Activated CD8-positive, alpha-beta memory T cell treated with anti-CD3 and anti-CD28 coated beads, Interleukin-2, amount 10 ng/mL, durations not matched to agents 7 days and 5 days (primary cell): Measurements from ENCODE around the gene USP37. TPM values are rescaled to one million over a fixed set of nuclear protein-coding genes. Genes with fewer than 3 reads are reported as not detected.
"Not testable (repeated sequence)": the region's sequence is repeated elsewhere in the genome, so short reads cannot be mapped to it uniquely, and the experiment has no call there.

Experiments
- ATAC-seq: fragments of 150-1000 bp; cut with Tn5 transposase; one replicate; pipeline ENCODE4 v1.10.0; 2021; ENCODE audit warnings: moderate library complexity
- CTCF ChIA-PET: fragments of 350-600 bp; sonication (Branson Sonifier 250); formaldehyde crosslinking; loops from one replicate; lab custom pipeline; 2021; ENCODE audit warnings: antibody characterized with exemption; lab: Charles Lee
- DNase-seq: peaks from one replicate; pipeline ENCODE4 v3.0.0-alpha.2; 2020
- H3K27ac Mint-ChIP-seq: one replicate; pipeline ENCODE4 v1.8.0; 2021; ENCODE audit warnings: mild to moderate bottlenecking, mixed read lengths
- H3K27me3 Mint-ChIP-seq: one replicate; pipeline ENCODE4 v1.8.0; 2021; ENCODE audit warnings: mixed read lengths
- H3K36me3 Mint-ChIP-seq: one replicate; pipeline ENCODE4 v1.8.0; 2021; ENCODE audit warnings: mild to moderate bottlenecking, mixed read lengths
- H3K4me1 Mint-ChIP-seq: one replicate; pipeline ENCODE4 v1.8.0; 2021; ENCODE audit warnings: mixed read lengths
- H3K4me3 Mint-ChIP-seq: one replicate; pipeline ENCODE4 v1.8.0; 2021; ENCODE audit warnings: mild to moderate bottlenecking, moderate library complexity, mixed read lengths
- H3K9me3 Mint-ChIP-seq: one replicate; pipeline ENCODE4 v1.8.0; 2022; ENCODE audit warnings: low read depth, mixed read lengths
- total RNA-seq, 2 experiments: library from RNA; stranded (reverse); gene quantifications; one replicate each; pipeline ENCODE4 v1.2.3, GENCODE V29; 2021

Gene USP37
- total RNA-seq, 2 experiments from 2014 or later: 33.7 to 37.6 TPM

DNA sequence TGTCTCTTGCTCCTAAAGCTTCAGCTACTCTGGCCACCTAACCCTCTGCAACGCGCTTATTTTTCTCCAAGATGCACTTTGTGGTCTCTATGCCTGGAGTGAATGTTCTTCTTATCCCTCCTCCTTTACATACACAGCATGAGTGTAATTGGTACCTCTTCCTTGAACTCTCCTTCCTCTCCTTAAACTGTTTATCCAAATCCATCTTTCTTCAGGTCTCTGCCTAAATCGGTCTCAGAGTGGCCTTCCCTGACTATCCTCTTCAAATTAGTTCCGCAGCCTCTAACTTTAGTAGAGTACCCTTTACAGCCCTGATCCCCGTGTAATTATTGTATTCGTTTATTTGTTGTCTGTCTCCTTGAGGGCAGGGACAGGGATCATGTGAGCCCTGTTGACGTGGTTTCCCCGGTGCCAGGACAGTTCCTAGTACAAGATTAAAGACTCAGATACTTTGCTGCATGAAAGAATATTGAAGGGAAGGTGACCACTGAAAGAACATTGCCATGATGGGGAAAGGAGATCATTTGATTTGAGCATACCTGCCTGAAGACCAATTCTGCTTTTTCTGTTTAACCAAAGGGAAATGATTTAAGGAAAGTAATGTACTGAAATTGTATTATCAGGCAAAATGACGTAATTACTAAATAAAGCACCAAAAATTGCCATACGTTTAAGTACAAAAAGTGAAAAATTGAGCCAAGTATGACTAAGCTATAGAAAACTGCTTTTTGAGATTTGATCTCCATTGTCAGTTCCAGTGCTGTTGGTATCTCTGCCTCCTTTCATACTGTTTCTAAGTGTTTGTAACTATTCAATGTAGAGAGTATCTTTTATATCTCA is 1.7 kb upstream of the USP37 start:
- Mint-ChIP-seq H3K27me3 (no peaks in the 10 kb centered on the region), H3K4me1 (peaks cover 55% of the 10 kb centered on the region), H3K36me3 (peaks cover 49% of the 10 kb centered on the region), H3K4me3 (peak overlapping the region; percentile 89), H3K27ac (peak overlapping the region; percentile 99), H3K9me3 (no peaks in the 10 kb centered on the region)
- DNase-seq (peak; percentile 47), ATAC-seq (no peak)
- CTCF ChIA-PET: interaction anchor here (0.9 to 2.1 kb wide), 6 partner anchors 13 to 169 kb away, joined by 3 to 9 read pairs (median 4); partner anchors contain the start of genes BCS1L, TTLL4 and ZNF142

DNA sequence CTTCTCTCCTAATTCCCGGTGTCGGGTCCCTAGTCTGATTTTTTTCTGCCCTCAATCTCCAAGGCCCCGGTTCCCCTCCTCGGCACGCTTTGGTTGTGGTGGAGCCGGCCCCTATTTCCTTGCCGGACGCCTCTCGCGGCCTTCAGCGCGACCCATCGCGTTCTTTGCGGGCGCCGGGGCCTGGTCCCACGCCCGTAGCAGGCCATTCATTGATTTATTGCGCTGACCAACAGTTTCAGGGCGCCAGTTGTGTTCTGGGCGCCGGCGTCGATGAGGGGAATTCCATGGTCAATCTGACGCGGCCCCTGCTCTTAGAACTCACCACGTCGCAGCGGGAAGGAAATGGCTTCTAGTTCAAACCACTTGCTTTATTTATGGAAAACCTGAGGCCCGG is 884 bp upstream of the USP37 start:
- Mint-ChIP-seq H3K9me3 (no peaks in the 10 kb centered on the region), H3K36me3 (peaks cover 46% of the 10 kb centered on the region), H3K27ac (peak overlapping the region; percentile 99), H3K4me1 (peaks cover 61% of the 10 kb centered on the region), H3K4me3 (peak overlapping the region; percentile 89), H3K27me3 (no peaks in the 10 kb centered on the region)
- DNase-seq: peak; percentile 74
- peak; percentile 3 for ATAC-seq
- CTCF ChIA-PET: interaction anchor here (2.1 kb wide), 1 partner anchor 142 kb away, joined by 5 read pairs; the partner anchor contains the start of gene TTLL4

- no peaks in the 10 kb centered on the region for H3K27me3 Mint-ChIP-seq
- peak overlapping the region; percentile 89 for H3K4me3 Mint-ChIP-seq
- H3K9me3 Mint-ChIP-seq: no peaks in the 10 kb centered on the region
- H3K36me3 Mint-ChIP-seq: peaks cover 47% of the 10 kb centered on the region
- DNase-seq: no peak
- H3K4me1 Mint-ChIP-seq: peaks cover 66% of the 10 kb centered on the region
- CTCF ChIA-PET: interaction anchor here (1.0 to 1.7 kb wide), 3 partner anchors 26 to 163 kb away, joined by 3 to 6 read pairs (median 3); no protein-coding TSS in a partner anchor
- ATAC-seq: peak; percentile 60
- peak overlapping the region; percentile 99 for H3K27ac Mint-ChIP-seq
These were observed 358 bp downstream of the USP37 start for GRCh38 chr2:218567797-218568189.

GRCh38 chr2:218566296-218566695 is 1.9 kb downstream of the USP37 start:
- H3K36me3 Mint-ChIP-seq: peaks cover 48% of the 10 kb centered on the region
- H3K27ac Mint-ChIP-seq: peak overlapping the region; percentile 99
- H3K4me1 Mint-ChIP-seq: peaks cover 61% of the 10 kb centered on the region
- ATAC-seq: no peak
- H3K9me3 Mint-ChIP-seq: no peaks in the 10 kb centered on the region
- DNase-seq: no peak
- peak overlapping the region; percentile 89 for H3K4me3 Mint-ChIP-seq
- no peaks in the 10 kb centered on the region for H3K27me3 Mint-ChIP-seq
- CTCF ChIA-PET: interaction anchor here (1.2 to 1.4 kb wide), 2 partner anchors 61 to 296 kb away, joined by 3 read pairs; partner anchors contain the start of genes AAMP and PNKD

DNA sequence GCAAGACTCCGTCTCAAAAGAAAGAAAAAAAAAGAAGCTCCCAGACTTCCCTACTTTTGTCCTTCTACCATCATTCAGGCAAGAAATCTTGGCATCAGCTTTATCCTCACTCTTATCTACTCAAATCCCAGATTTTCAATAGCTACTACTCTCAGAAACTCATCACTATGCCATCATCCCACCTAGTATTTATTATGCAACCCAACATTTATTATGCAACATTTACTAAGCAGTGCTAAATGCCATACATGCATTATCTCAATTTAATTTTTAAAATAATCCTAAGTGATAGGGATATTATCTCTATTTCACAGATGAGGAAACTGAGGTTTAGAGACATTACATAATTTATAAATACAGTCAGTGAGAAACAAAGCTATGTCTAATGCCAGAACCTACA is 4.1 kb downstream of the USP37 start:
- Mint-ChIP-seq H3K4me1 (peaks cover 49% of the 10 kb centered on the region), H3K9me3 (no peaks in the 10 kb centered on the region), H3K36me3 (peaks cover 45% of the 10 kb centered on the region), H3K27ac (no peak overlapping the region), H3K4me3 (no peak overlapping the region), H3K27me3 (no peaks in the 10 kb centered on the region)
- no peak for DNase-seq
- no peak for ATAC-seq
- CTCF ChIA-PET: interaction anchor here (0.7 to 2.3 kb wide), 4 partner anchors 9 to 157 kb away, joined by 3 to 5 read pairs (median 4); no protein-coding TSS in a partner anchor

DNA sequence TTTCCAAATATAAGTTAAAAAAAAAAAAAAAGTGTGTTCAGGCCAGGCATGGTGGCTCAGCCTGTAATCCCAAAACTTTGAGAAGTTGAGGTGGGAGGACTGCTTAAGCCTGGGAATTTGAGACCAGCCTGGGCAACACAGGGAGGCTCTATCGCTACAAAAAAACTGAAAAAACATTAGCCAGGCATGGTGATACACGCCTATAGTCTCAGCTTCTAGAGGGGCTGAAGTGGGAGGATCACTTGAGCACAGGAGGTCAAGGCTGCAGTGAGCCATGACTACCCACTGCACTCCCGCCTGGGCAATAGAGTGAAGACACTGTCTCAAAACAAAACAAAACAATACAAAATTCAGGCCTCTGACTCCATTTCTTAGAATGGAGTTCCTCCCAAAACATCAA is 9.2 kb downstream of the USP37 start:
- no peaks in the 10 kb centered on the region for H3K27me3 Mint-ChIP-seq
- ATAC-seq (no peak), DNase-seq (no peak)
- H3K27ac Mint-ChIP-seq: no peak overlapping the region
- H3K36me3 Mint-ChIP-seq: peaks cover 51% of the 10 kb centered on the region
- H3K9me3 Mint-ChIP-seq: no peaks in the 10 kb centered on the region
- CTCF ChIA-PET: no interaction called here
- peaks cover 31% of the 10 kb centered on the region for H3K4me1 Mint-ChIP-seq
- H3K4me3 Mint-ChIP-seq: no peak overlapping the region

GRCh38 chr2:218557941-218558340 is 10.2 kb downstream of the USP37 start:
- H3K4me1 Mint-ChIP-seq: peaks cover 22% of the 10 kb centered on the region
- ATAC-seq: no peak

GRCh38 chr2:218555527-218555926 is 12.6 kb downstream of the USP37 start:
- ATAC-seq: no peak
- no peaks in the 10 kb centered on the region for H3K9me3 Mint-ChIP-seq
- no peaks in the 10 kb centered on the region for H3K27me3 Mint-ChIP-seq
- peaks cover 12% of the 10 kb centered on the region for H3K4me1 Mint-ChIP-seq
- H3K4me3 Mint-ChIP-seq: no peak overlapping the region
- DNase-seq: no peak
- CTCF ChIA-PET: no interaction called here
- H3K36me3 Mint-ChIP-seq: peaks cover 53% of the 10 kb centered on the region
- H3K27ac Mint-ChIP-seq: no peak overlapping the region

More at GRCh38 chr2:218557941-218558340, 10.2 kb downstream of the USP37 start:
- H3K27me3 Mint-ChIP-seq: no peaks in the 10 kb centered on the region
- H3K9me3 Mint-ChIP-seq: no peaks in the 10 kb centered on the region
- no peak for DNase-seq
- H3K27ac Mint-ChIP-seq: no peak overlapping the region
- H3K36me3 Mint-ChIP-seq: peaks cover 53% of the 10 kb centered on the region
- no peak overlapping the region for H3K4me3 Mint-ChIP-seq
- CTCF ChIA-PET: no interaction called here

DNA sequence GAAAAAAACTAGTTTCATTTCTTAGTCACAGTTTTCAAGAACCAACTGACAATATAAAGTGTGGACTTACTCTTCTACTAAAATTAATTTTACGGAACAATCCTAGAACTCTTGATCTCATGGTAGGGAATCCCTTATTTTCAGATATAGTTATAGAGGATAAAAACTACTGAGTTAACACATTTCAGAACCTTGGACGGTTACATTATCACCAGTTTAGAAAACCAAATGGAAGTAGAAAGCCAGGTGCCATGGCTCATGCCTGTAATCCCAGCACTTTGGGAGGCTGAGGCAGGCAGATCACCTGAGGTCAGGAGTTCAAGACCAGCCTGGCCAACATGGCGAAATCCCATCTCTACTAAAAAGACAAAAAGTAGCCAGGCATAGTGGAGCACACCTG is 13.9 kb downstream of the USP37 start:
- H3K9me3 Mint-ChIP-seq, H3K27ac Mint-ChIP-seq, H3K27me3 Mint-ChIP-seq, ATAC-seq, CTCF ChIA-PET, H3K4me3 Mint-ChIP-seq, DNase-seq: not testable (repeated sequence)
- H3K4me1 Mint-ChIP-seq: peaks cover 12% of the 10 kb centered on the region
- peaks cover 49% of the 10 kb centered on the region for H3K36me3 Mint-ChIP-seq

DNA sequence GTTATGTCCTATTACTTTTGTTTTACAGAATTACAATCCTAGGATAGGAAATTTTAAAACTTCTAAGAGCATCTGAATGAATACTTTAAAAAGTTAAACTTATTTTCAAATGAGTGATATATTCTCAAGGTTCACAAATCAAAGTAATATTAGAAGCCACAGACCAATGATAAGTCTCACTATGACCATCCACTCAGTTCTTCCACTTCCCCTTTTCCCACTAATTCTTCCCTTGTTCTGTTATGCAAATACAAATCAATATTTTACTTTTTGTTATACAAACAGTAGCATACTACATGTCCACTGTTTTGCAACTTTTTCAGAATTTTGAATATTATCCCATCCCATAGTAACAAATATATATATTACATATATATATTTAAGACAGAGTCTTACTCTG is 20.2 kb downstream of the USP37 start:
- no peaks in the 10 kb centered on the region for H3K4me1 Mint-ChIP-seq
- H3K27me3 Mint-ChIP-seq: no peaks in the 10 kb centered on the region
- H3K27ac Mint-ChIP-seq: no peak overlapping the region
- CTCF ChIA-PET: interaction anchor here (1.0 kb wide), 1 partner anchor 300 kb away, joined by 3 read pairs; no protein-coding TSS in a partner anchor
- ATAC-seq (no peak), DNase-seq (no peak)
- H3K36me3 Mint-ChIP-seq: peaks cover 49% of the 10 kb centered on the region
- no peaks in the 10 kb centered on the region for H3K9me3 Mint-ChIP-seq
- no peak overlapping the region for H3K4me3 Mint-ChIP-seq

DNA sequence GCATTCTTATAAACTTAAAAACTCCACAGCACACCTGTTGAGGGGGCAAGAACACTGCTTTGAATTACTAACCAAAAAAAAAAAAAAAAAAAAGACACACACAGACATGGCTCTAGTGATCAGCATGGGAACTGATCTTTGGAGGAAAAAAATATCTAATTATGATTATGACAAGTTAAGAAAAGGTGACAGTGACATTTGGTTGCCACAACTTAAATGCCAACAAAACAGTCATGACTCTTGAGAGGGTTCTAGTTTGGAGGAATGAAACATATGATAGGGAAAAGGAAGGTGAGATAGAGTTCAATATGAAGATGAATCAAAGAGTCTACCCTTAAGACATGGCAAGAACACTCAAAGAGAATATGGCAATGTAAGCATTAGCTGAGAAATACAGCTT is 20.6 kb downstream of the USP37 start:
- ATAC-seq (no peak), DNase-seq (no peak)
- Mint-ChIP-seq H3K27ac (no peak overlapping the region), H3K27me3 (no peaks in the 10 kb centered on the region), H3K4me1 (no peaks in the 10 kb centered on the region), H3K9me3 (no peaks in the 10 kb centered on the region), H3K4me3 (no peak overlapping the region), H3K36me3 (peaks cover 48% of the 10 kb centered on the region)
- CTCF ChIA-PET: interaction anchor here (0.7 to 1.1 kb wide), 3 partner anchors 17 to 464 kb away, joined by 3 read pairs; no protein-coding TSS in a partner anchor

DNA sequence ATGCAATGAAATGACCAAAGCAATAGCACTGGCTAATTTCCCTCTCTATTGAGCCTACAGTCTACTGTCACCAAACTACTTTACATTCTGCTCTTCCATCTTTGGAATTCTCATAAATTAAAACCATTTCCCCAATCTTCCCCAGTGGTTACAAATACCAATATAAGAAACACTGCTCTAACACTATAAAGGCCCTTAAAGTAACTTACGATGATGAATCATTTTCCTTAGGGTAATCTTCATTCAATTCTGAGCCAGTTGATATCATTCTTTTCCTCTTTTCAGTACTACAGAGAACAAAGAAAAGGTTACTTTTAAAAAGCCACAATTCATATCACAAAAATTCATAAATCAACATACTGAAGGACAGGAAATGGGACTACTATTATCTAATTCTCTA is 22.1 kb downstream of the USP37 start:
- Mint-ChIP-seq H3K27me3 (no peaks in the 10 kb centered on the region), H3K4me3 (no peak overlapping the region), H3K36me3 (peaks cover 47% of the 10 kb centered on the region), H3K27ac (no peak overlapping the region), H3K9me3 (no peaks in the 10 kb centered on the region), H3K4me1 (peaks cover 3% of the 10 kb centered on the region)
- CTCF ChIA-PET: no interaction called here
- ATAC-seq: no peak
- DNase-seq: no peak

GRCh38 chr2:218540015-218540414 is 28.1 kb downstream of the USP37 start:
- H3K36me3 Mint-ChIP-seq: peaks cover 50% of the 10 kb centered on the region
- H3K27me3 Mint-ChIP-seq: no peaks in the 10 kb centered on the region
- no peaks in the 10 kb centered on the region for H3K9me3 Mint-ChIP-seq
- CTCF ChIA-PET: no interaction called here
- peaks cover 3% of the 10 kb centered on the region for H3K4me1 Mint-ChIP-seq
- no peak overlapping the region for H3K27ac Mint-ChIP-seq
- ATAC-seq (no peak), DNase-seq (no peak)
- H3K4me3 Mint-ChIP-seq: no peak overlapping the region
